K562 treated with DMSO at 1 percent for 48 hours (cell line): ENCODE measurements around the gene SYNM. TPM values are rescaled to one million over a fixed set of nuclear protein-coding genes. Genes with fewer than 3 reads are reported as not detected.

Experiments
- total RNA-seq: library from RNA; unstranded; fragments of 300-600 nt; gene quantifications from 2 replicates; pipeline ENCODE4 v1.2.3, GENCODE V29; 2022; ENCODE audit warnings: low replicate concordance; ENCODE audit errors: extremely low read depth

The SYNM gene
- total RNA-seq: not detected in 2 replicates

GRCh38 chr15:99104788-99105513 is at the start of gene SYNM:
Gene SYNM, plus strand, starts transcription at chr15:99105080. Its CDS starts 120 bp downstream, at chr15:99105200.

Other genes starting within 250 kb of the SYNM start
- not detected in 2 replicates for gene PGPEP1L, start 97.3 kb upstream of the SYNM start, total RNA-seq
- gene TTC23, start 144.5 kb downstream of the SYNM start, total RNA-seq: not detected in 2 replicates
- gene LRRC28, start 146.4 kb downstream of the SYNM start, total RNA-seq: not detected in 2 replicates